GM19467 (cell line): ENCODE measurements around the gene OR5C1.
"Not testable (repeated sequence)": the region's sequence is repeated elsewhere in the genome, so short reads cannot be mapped to it uniquely, and the experiment has no call there.

Experiments
- ATAC-seq: cut with Tn5 transposase; IDR thresholded peaks from one replicate; pipeline ENCODE4 v1.9.1; 2021; ENCODE audit warnings: mild to moderate bottlenecking, moderate library complexity; ENCODE audit not compliant: unreplicated experiment

The OR5C1 gene

GRCh38 chr9:122810306-122810946, 21.7 kb downstream of the OR5C1 start:
- peak; percentile 77 for ATAC-seq

- no peak for ATAC-seq
Measured at GRCh38 chr9:122812736-122813135, 24.0 kb downstream of the OR5C1 start.

- no peak for ATAC-seq
Measured at GRCh38 chr9:122814545-122814944, 25.8 kb downstream of the OR5C1 start.

GRCh38 chr9:122815544-122815943, 26.8 kb downstream of the OR5C1 start:
- no peak for ATAC-seq

- peak; percentile 66 for ATAC-seq
Measured at GRCh38 chr9:122816163-122816867, 27.6 kb downstream of the OR5C1 start.

GRCh38 chr9:122819326-122819725, 30.6 kb downstream of the OR5C1 start:
- no peak for ATAC-seq

GRCh38 chr9:122819791-122820489, 31.2 kb downstream of the OR5C1 start:
- no peak for ATAC-seq

GRCh38 chr9:122820490-122820845, 31.7 kb downstream of the OR5C1 start:
- no peak for ATAC-seq

GRCh38 chr9:122821278-122821943, 32.7 kb downstream of the OR5C1 start:
- no peak for ATAC-seq

GRCh38 chr9:122822056-122822455, 33.3 kb downstream of the OR5C1 start:
- no peak for ATAC-seq

- no peak for ATAC-seq
Measured at GRCh38 chr9:122822938-122823337, 34.2 kb downstream of the OR5C1 start.

GRCh38 chr9:122827761-122828093, 39.0 kb downstream of the OR5C1 start:
- ATAC-seq = peak; percentile 11

GRCh38 chr9:122828965-122829284, 40.2 kb downstream of the OR5C1 start:
- not testable (repeated sequence) for ATAC-seq

- no peak for ATAC-seq
Measured at GRCh38 chr9:122832194-122832593, 43.5 kb downstream of the OR5C1 start.

GRCh38 chr9:122835313-122835731, 46.6 kb downstream of the OR5C1 start:
- ATAC-seq = no peak

- ATAC-seq = no peak
Measured at GRCh38 chr9:122837266-122837850, 48.6 kb downstream of the OR5C1 start.

GRCh38 chr9:122838441-122838840, 49.7 kb downstream of the OR5C1 start:
- not testable (repeated sequence) for ATAC-seq
